Mesendoderm (in vitro differentiated cells): ENCODE results near the gene FUBP3.

Experiments
- DNase-seq: peaks from one replicate; pipeline ENCODE4 v3.0.0; 2013
- H2AK5ac ChIP-seq: 2 replicates; pipeline ENCODE4 v1.6.1; 2013; ENCODE audit warnings: low read length, inconsistent platforms
- H2BK120ac ChIP-seq: 2 replicates; pipeline ENCODE4 v1.6.1; 2013; ENCODE audit warnings: low read depth, mild to moderate bottlenecking, low read length, moderate library complexity, mixed read lengths
- H2BK15ac ChIP-seq: replicated peaks from 2 replicates; pipeline ENCODE4 v1.6.1; 2013; ENCODE audit warnings: low read depth, mild to moderate bottlenecking, moderate library complexity
- H2BK5ac ChIP-seq: 2 replicates; pipeline ENCODE4 v1.6.1; 2013; ENCODE audit warnings: low read length, inconsistent platforms
- H3K18ac ChIP-seq: 2 replicates; pipeline ENCODE4 v1.6.1; 2013; ENCODE audit warnings: mild to moderate bottlenecking, low read length, mixed read lengths
- H3K23ac ChIP-seq: one replicate; pipeline ENCODE4 v1.6.1; 2013; ENCODE audit warnings: low read length
- H3K27ac ChIP-seq: 2 replicates; pipeline ENCODE4 v1.5.1; 2013; ENCODE audit warnings: low read depth, mild to moderate bottlenecking, inconsistent platforms, low read length, moderate library complexity
- H3K27me3 ChIP-seq: 2 replicates; pipeline ENCODE4 v1.6.1; 2013; ENCODE audit warnings: low read length, control low read depth, mild to moderate bottlenecking, inconsistent platforms; ENCODE audit not compliant: insufficient read depth, poor library complexity
- H3K36me3 ChIP-seq: 2 replicates; pipeline ENCODE4 v1.6.1; 2013; ENCODE audit warnings: low read length, inconsistent platforms; ENCODE audit not compliant: control insufficient read depth, insufficient read depth
- H3K4ac ChIP-seq: one replicate; pipeline ENCODE4 v1.6.1; 2013; ENCODE audit warnings: low read depth, mild to moderate bottlenecking, low read length, moderate library complexity
- H3K4me1 ChIP-seq: 2 replicates; pipeline ENCODE4 v1.6.1; 2013; ENCODE audit warnings: low read depth, low read length, inconsistent platforms; ENCODE audit not compliant: control insufficient read depth
- H3K4me2 ChIP-seq: 2 replicates; pipeline ENCODE4 v1.6.1; 2013; ENCODE audit warnings: low read length
- H3K4me3 ChIP-seq: 2 replicates; pipeline ENCODE4 v1.5.1; 2013; ENCODE audit warnings: mild to moderate bottlenecking, low read length
- H3K56ac ChIP-seq: one replicate; pipeline ENCODE4 v1.6.1; 2013; ENCODE audit warnings: low read length
- H3K79me1 ChIP-seq: 2 replicates; pipeline ENCODE4 v1.6.1; 2013; ENCODE audit warnings: low read length, inconsistent platforms
- H3K79me2 ChIP-seq: 2 replicates; pipeline ENCODE4 v1.6.1; 2013; ENCODE audit warnings: mild to moderate bottlenecking, low read length; ENCODE audit not compliant: control insufficient read depth, insufficient read depth
- H3K9ac ChIP-seq: 2 replicates; pipeline ENCODE4 v1.6.1; 2013; ENCODE audit warnings: low read length, inconsistent platforms
- H4K5ac ChIP-seq: one replicate; pipeline ENCODE4 v1.6.1; 2013; ENCODE audit warnings: low read length
- H4K8ac ChIP-seq: one replicate; pipeline ENCODE4 v1.6.1; 2013; ENCODE audit warnings: low read depth, mild to moderate bottlenecking, control low read depth, low read length, moderate library complexity
- whole genome bisulfite sequencing: extraction: QIAGEN DNeasy Blood & Tissue Kit; methylation state at CpG from one replicate; pipeline ENCODE4 v1.1.7; 2013; ENCODE audit warnings: low lambda C conversion rate, missing lambda C conversion rate; ENCODE audit not compliant: insufficient coverage; ENCODE audit errors: extremely low coverage; 5-methylcytosine and 5-hydroxymethylcytosine counted together

Gene FUBP3

GRCh38 chr9:130638284-130639123, 59.1 kb downstream of the FUBP3 start:
- Histone ChIP-seq H3K27me3 (no peaks in the 10 kb centered on the region), H3K9ac (no peak overlapping the region), H3K36me3 (peaks cover 7% of the 10 kb centered on the region), H3K4me3 (no peak overlapping the region), H2AK5ac (no peak overlapping the region), H2BK120ac (no peak overlapping the region), H3K56ac (no peak overlapping the region), H3K4me1 (no peaks in the 10 kb centered on the region), H4K5ac (no peak overlapping the region), H2BK15ac (no peak overlapping the region), H4K8ac (no peak overlapping the region), H3K79me1 (no peaks in the 10 kb centered on the region), H3K23ac (no peak overlapping the region), H3K4ac (no peak overlapping the region), H3K18ac (no peak overlapping the region), H3K4me2 (no peak overlapping the region), H3K79me2 (no peaks in the 10 kb centered on the region), H3K27ac (no peak overlapping the region), H2BK5ac (no peak overlapping the region)
- DNase-seq, result no peak
- WGBS, result no CpG with 5 or more reads among the region's 37 CpGs

GRCh38 chr9:130639124-130639765, 59.9 kb downstream of the FUBP3 start:
- no peak overlapping the region for H3K23ac ChIP-seq
- no peak overlapping the region for H2BK5ac ChIP-seq
- no peak overlapping the region for H2BK120ac ChIP-seq
- no peak overlapping the region for H2AK5ac ChIP-seq
- H3K56ac ChIP-seq, result no peak overlapping the region
- no peak overlapping the region for H3K4ac ChIP-seq
- no peak overlapping the region for H4K8ac ChIP-seq
- no peak overlapping the region for H4K5ac ChIP-seq
- no peak overlapping the region for H3K4me3 ChIP-seq
- H3K36me3 ChIP-seq, result peaks cover 5% of the 10 kb centered on the region
- no CpG with 5 or more reads among the region's 20 CpGs for WGBS
- no peak overlapping the region for H2BK15ac ChIP-seq
- DNase-seq, result no peak
- H3K9ac ChIP-seq, result no peak overlapping the region
- no peak overlapping the region for H3K18ac ChIP-seq
- H3K4me1 ChIP-seq, result no peaks in the 10 kb centered on the region
- no peaks in the 10 kb centered on the region for H3K79me1 ChIP-seq
- H3K27me3 ChIP-seq, result no peaks in the 10 kb centered on the region
- no peak overlapping the region for H3K4me2 ChIP-seq
- no peak overlapping the region for H3K27ac ChIP-seq
- H3K79me2 ChIP-seq, result no peaks in the 10 kb centered on the region

- WGBS, result no CpG with 5 or more reads among the region's 17 CpGs
- no peak overlapping the region for H3K4me3 ChIP-seq
- no peak overlapping the region for H4K8ac ChIP-seq
- H3K27ac ChIP-seq, result no peak overlapping the region
- H3K4me2 ChIP-seq, result no peak overlapping the region
- no peak overlapping the region for H3K9ac ChIP-seq
- no peaks in the 10 kb centered on the region for H3K79me1 ChIP-seq
- no peaks in the 10 kb centered on the region for H3K79me2 ChIP-seq
- no peak overlapping the region for H3K23ac ChIP-seq
- H2BK15ac ChIP-seq, result no peak overlapping the region
- no peaks in the 10 kb centered on the region for H3K27me3 ChIP-seq
- no peak overlapping the region for H3K4ac ChIP-seq
- no peaks in the 10 kb centered on the region for H3K4me1 ChIP-seq
- peaks cover 5% of the 10 kb centered on the region for H3K36me3 ChIP-seq
- H2BK120ac ChIP-seq, result no peak overlapping the region
- no peak overlapping the region for H2BK5ac ChIP-seq
- H4K5ac ChIP-seq, result no peak overlapping the region
- no peak overlapping the region for H3K18ac ChIP-seq
- H2AK5ac ChIP-seq, result no peak overlapping the region
- no peak for DNase-seq
- no peak overlapping the region for H3K56ac ChIP-seq
Observed at GRCh38 chr9:130639866-130640555, 60.6 kb downstream of the FUBP3 start.

GRCh38 chr9:130640681-130641080, 61.3 kb downstream of the FUBP3 start:
- Histone ChIP-seq H3K4me2 (no peak overlapping the region), H3K23ac (no peak overlapping the region), H4K8ac (no peak overlapping the region), H2AK5ac (no peak overlapping the region), H3K27me3 (no peaks in the 10 kb centered on the region), H3K56ac (no peak overlapping the region), H3K18ac (no peak overlapping the region), H3K79me2 (no peaks in the 10 kb centered on the region), H3K4ac (no peak overlapping the region), H2BK5ac (no peak overlapping the region), H2BK120ac (no peak overlapping the region), H3K36me3 (peaks cover 3% of the 10 kb centered on the region), H3K9ac (no peak overlapping the region), H3K4me3 (no peak overlapping the region), H2BK15ac (no peak overlapping the region), H3K27ac (no peak overlapping the region), H4K5ac (no peak overlapping the region), H3K79me1 (no peaks in the 10 kb centered on the region), H3K4me1 (no peaks in the 10 kb centered on the region)
- peak; percentile 30 for DNase-seq
- no CpG with 5 or more reads among the region's 7 CpGs for WGBS

GRCh38 chr9:130642926-130643325, 63.5 kb downstream of the FUBP3 start:
- no peak overlapping the region for H4K5ac ChIP-seq
- no peak overlapping the region for H3K4ac ChIP-seq
- no peaks in the 10 kb centered on the region for H3K36me3 ChIP-seq
- no peak overlapping the region for H3K27ac ChIP-seq
- no peak for DNase-seq
- H2BK15ac ChIP-seq, result no peak overlapping the region
- H3K9ac ChIP-seq, result no peak overlapping the region
- H2BK120ac ChIP-seq, result no peak overlapping the region
- no peaks in the 10 kb centered on the region for H3K79me2 ChIP-seq
- H3K18ac ChIP-seq, result no peak overlapping the region
- H3K4me1 ChIP-seq, result no peaks in the 10 kb centered on the region
- H3K4me2 ChIP-seq, result no peak overlapping the region
- H3K23ac ChIP-seq, result no peak overlapping the region
- no peaks in the 10 kb centered on the region for H3K79me1 ChIP-seq
- no peaks in the 10 kb centered on the region for H3K27me3 ChIP-seq
- no peak overlapping the region for H4K8ac ChIP-seq
- no peak overlapping the region for H3K56ac ChIP-seq
- H3K4me3 ChIP-seq, result no peak overlapping the region
- no peak overlapping the region for H2BK5ac ChIP-seq
- no CpG with 5 or more reads among the region's 8 CpGs for WGBS
- H2AK5ac ChIP-seq, result no peak overlapping the region
